Medulla oblongata (tissue), 1 donor: Measurements from ENCODE around the gene SAE1.

ENCODE experiments used
- DNase-seq: peaks from one replicate; pipeline ENCODE4 v3.0.0-alpha.2; 2015; ENCODE audit errors: extremely low spot score

SAE1 gene

GRCh38 chr19:47161876-47162489 lies 31.3 kb downstream of the SAE1 start:
- no peak for DNase-seq

- DNase-seq: no peak
Measured at GRCh38 chr19:47168065-47168464, 37.4 kb downstream of the SAE1 start.

- DNase-seq: no peak
Measured at GRCh38 chr19:47172666-47173455, 42.2 kb downstream of the SAE1 start.

GRCh38 chr19:47176071-47176626 lies 45.5 kb downstream of the SAE1 start:
- no peak for DNase-seq

GRCh38 chr19:47176627-47177090 lies 46.0 kb downstream of the SAE1 start:
- no peak for DNase-seq

GRCh38 chr19:47179653-47180310 lies 49.1 kb downstream of the SAE1 start:
- DNase-seq: no peak

GRCh38 chr19:47183601-47184000 lies 53.0 kb downstream of the SAE1 start:
- DNase-seq: peak; percentile 59

- no peak for DNase-seq
Measured at GRCh38 chr19:47186446-47187334, 56.1 kb downstream of the SAE1 start.

- DNase-seq: no peak
Measured at GRCh38 chr19:47187335-47187655, 56.7 kb downstream of the SAE1 start.

GRCh38 chr19:47187797-47188196 lies 57.2 kb downstream of the SAE1 start:
- no peak for DNase-seq

GRCh38 chr19:47188507-47189033 lies 57.9 kb downstream of the SAE1 start:
- no peak for DNase-seq

GRCh38 chr19:47190167-47190727 lies 59.6 kb downstream of the SAE1 start:
- DNase-seq: peak; percentile 64

- DNase-seq: no peak
Measured at GRCh38 chr19:47195434-47195833, 64.8 kb downstream of the SAE1 start.

- DNase-seq: no peak
Measured at GRCh38 chr19:47197141-47197540, 66.5 kb downstream of the SAE1 start.

- no peak for DNase-seq
Measured at GRCh38 chr19:47200530-47200929, 69.9 kb downstream of the SAE1 start.

- no peak for DNase-seq
Measured at GRCh38 chr19:47203254-47203653, 72.6 kb downstream of the SAE1 start.

GRCh38 chr19:47209319-47210179 lies 78.9 kb downstream of the SAE1 start:
- no peak for DNase-seq

GRCh38 chr19:47210180-47210490 lies 79.5 kb downstream of the SAE1 start:
- DNase-seq: no peak

GRCh38 chr19:47210689-47211316 lies 80.2 kb downstream of the SAE1 start:
- peak; percentile 86 for DNase-seq

GRCh38 chr19:47215581-47215980 lies 84.9 kb downstream of the SAE1 start:
- no peak for DNase-seq
